IMR-90 (cell line): Measurements from ENCODE around the gene PLA2G2D. TPM values are rescaled to one million over a fixed set of nuclear protein-coding genes. Genes with fewer than 3 reads are reported as not detected.

Experiments
- ATAC-seq: fragments of 200-7000 bp; cut with Tn5 transposase; 2 replicates; pipeline ENCODE4 v1.9.1; 2020; ENCODE audit warnings: low read depth, mild to moderate bottlenecking, moderate library complexity
- BruUV-seq: library from RNA; stranded (reverse); fragments of 400-500 nt; replicated peaks from 2 replicates; lab custom pipeline; 2021; lab: Mats Ljungman, UMichigan
- CTCF ChIA-PET: fragments of 300-600 bp; formaldehyde crosslinking; extraction: SDS; loops from one replicate; lab custom pipeline; 2021; ENCODE audit warnings: antibody characterized with exemption; lab: Yijun Ruan, JAX
- POLR2A ChIA-PET: fragments of 300-600 bp; sonication (Branson Sonifier 250); formaldehyde crosslinking; loops from one replicate; lab custom pipeline; 2022; ENCODE audit warnings: antibody characterized with exemption; ENCODE audit not compliant: unreplicated experiment; lab: Charles Lee
- DNase-seq: peaks from one replicate; pipeline ENCODE4 v3.0.0; 2013
- H2AFZ ChIP-seq: replicated peaks from 2 replicates; pipeline ENCODE3; 2013; ENCODE audit warnings: low read length, mild to moderate bottlenecking; ENCODE audit not compliant: poor library complexity
- H2AK5ac ChIP-seq: 2 replicates; pipeline ENCODE4 v1.6.1; 2013; ENCODE audit warnings: low read depth, low read length, inconsistent platforms
- H2AK9ac ChIP-seq: replicated peaks from 2 replicates; pipeline ENCODE3; 2013; ENCODE audit warnings: mild to moderate bottlenecking, low read depth, low read length, moderate library complexity; ENCODE audit not compliant: poor library complexity
- H2BK120ac ChIP-seq: 2 replicates; pipeline ENCODE4 v1.6.1; 2013; ENCODE audit warnings: low read depth, low read length, inconsistent platforms
- H2BK15ac ChIP-seq: 3 replicates; pipeline ENCODE4 v1.6.1; 2013; ENCODE audit warnings: low read depth, low read length, inconsistent platforms
- H2BK20ac ChIP-seq: 2 replicates; pipeline ENCODE4 v1.6.1; 2013; ENCODE audit warnings: low read depth, mild to moderate bottlenecking, inconsistent platforms, low read length, moderate library complexity
- H2BK5ac ChIP-seq: 2 replicates; pipeline ENCODE4 v1.6.1; 2013; ENCODE audit warnings: mild to moderate bottlenecking, low read depth, low read length, inconsistent platforms; ENCODE audit not compliant: poor library complexity, severe bottlenecking
- H3K14ac ChIP-seq: replicated peaks from 2 replicates; pipeline ENCODE4 v1.6.1; 2013; ENCODE audit warnings: low read depth, low read length, inconsistent platforms
- H3K18ac ChIP-seq: 2 replicates; pipeline ENCODE4 v1.6.1; 2013; ENCODE audit warnings: low read depth, low read length, control low read depth
- H3K23ac ChIP-seq: 2 replicates; pipeline ENCODE4 v1.6.1; 2013; ENCODE audit warnings: low read depth, low read length, inconsistent platforms
- H3K27ac ChIP-seq: 2 replicates; pipeline ENCODE4 v1.5.1; 2013; ENCODE audit warnings: mild to moderate bottlenecking, control low read depth, low read length; ENCODE audit not compliant: insufficient read depth
- H3K27me3 ChIP-seq: 2 replicates; pipeline ENCODE4 v1.6.1; 2013; ENCODE audit warnings: low read length; ENCODE audit not compliant: control insufficient read depth, insufficient read depth
- H3K36me3 ChIP-seq: 2 replicates; pipeline ENCODE4 v1.6.1; 2013; ENCODE audit warnings: low read length, mixed read lengths; ENCODE audit not compliant: control insufficient read depth, insufficient read depth
- H3K4ac ChIP-seq: 2 replicates; pipeline ENCODE4 v1.6.1; 2013; ENCODE audit warnings: low read depth, low read length, inconsistent platforms
- H3K4me1 ChIP-seq: 2 replicates; pipeline ENCODE4 v1.6.1; 2013; ENCODE audit warnings: low read length, mixed read lengths; ENCODE audit not compliant: control insufficient read depth, insufficient read depth
- H3K4me2 ChIP-seq: 2 replicates; pipeline ENCODE4 v1.6.1; 2013; ENCODE audit warnings: low read depth, mild to moderate bottlenecking, control low read depth, low read length, moderate library complexity
- H3K4me3 ChIP-seq: 2 replicates; pipeline ENCODE4 v1.5.1; 2013; ENCODE audit warnings: low read depth, mild to moderate bottlenecking, control low read depth, low read length, moderate library complexity; ENCODE audit not compliant: insufficient read depth
- H3K56ac ChIP-seq: 2 replicates; pipeline ENCODE4 v1.6.1; 2013; ENCODE audit warnings: low read length, inconsistent platforms; ENCODE audit not compliant: insufficient read depth; ENCODE audit errors: extremely low read depth
- H3K79me1 ChIP-seq, 2 experiments: 2 replicates each; pipeline ENCODE4 v1.6.1; 2013; ENCODE audit warnings: low read length in 2 of 2, inconsistent platforms in 1 of 2, low read depth in 1 of 2
- H3K9ac ChIP-seq: 2 replicates; pipeline ENCODE4 v1.6.1; 2013; ENCODE audit warnings: low read depth, low read length, control low read depth
- H3K9me1 ChIP-seq: 2 replicates; pipeline ENCODE4 v1.6.1; 2013; ENCODE audit warnings: low read length, inconsistent platforms; ENCODE audit not compliant: insufficient read depth
- H3K9me3 ChIP-seq: 2 replicates; pipeline ENCODE4 v1.6.1; 2013; ENCODE audit warnings: low read length; ENCODE audit not compliant: control insufficient read depth, insufficient read depth
- H4K20me1 ChIP-seq: 2 replicates; pipeline ENCODE4 v1.6.1; 2013; ENCODE audit warnings: low read length, inconsistent platforms; ENCODE audit not compliant: insufficient read depth
- H4K5ac ChIP-seq: 2 replicates; pipeline ENCODE4 v1.6.1; 2013; ENCODE audit warnings: mild to moderate bottlenecking, low read depth, low read length, control low read depth
- H4K8ac ChIP-seq, 2 experiments: 2 replicates each; pipeline ENCODE4 v1.6.1; 2013; ENCODE audit warnings: low read depth in 2 of 2, low read length in 2 of 2, control low read depth in 1 of 2, inconsistent platforms in 1 of 2
- H4K91ac ChIP-seq: 2 replicates; pipeline ENCODE4 v1.6.1; 2013; ENCODE audit warnings: low read depth, low read length, inconsistent platforms; ENCODE audit not compliant: insufficient read depth
- BHLHE40 ChIP-seq: fragments of 150-350 bp; IDR thresholded peaks from 2 replicates; pipeline ENCODE4 v1.6.1; 2016; ENCODE audit warnings: mild to moderate bottlenecking, low read depth, low read length
- CEBPB ChIP-seq: IDR thresholded peaks from 2 replicates; pipeline ENCODE4 v1.6.1; 2012; ENCODE audit warnings: low read depth, low read length, improper control_type of control experiment
- CHD1 ChIP-seq: IDR thresholded peaks from 2 replicates; pipeline ENCODE4 v1.6.1; 2012; ENCODE audit warnings: low read depth, low read length, improper control_type of control experiment
- ELK1 ChIP-seq: fragments of 150-350 bp; IDR thresholded peaks from 2 replicates; pipeline ENCODE4 v1.6.1; 2016; ENCODE audit warnings: low read depth, mild to moderate bottlenecking, low read length, moderate library complexity, borderline replicate concordance
- FOS ChIP-seq: fragments of 150-350 bp; IDR thresholded peaks from 2 replicates; pipeline ENCODE4 v1.6.1; 2016; ENCODE audit warnings: low read depth, low read length
- MAFK ChIP-seq: IDR thresholded peaks from 2 replicates; pipeline ENCODE4 v1.6.1; 2012; ENCODE audit warnings: low read depth, low read length, improper control_type of control experiment
- MAZ ChIP-seq: IDR thresholded peaks from 2 replicates; pipeline ENCODE4 v1.6.1; 2012; ENCODE audit warnings: low read depth, mild to moderate bottlenecking, low read length, improper control_type of control experiment, moderate library complexity, borderline replicate concordance
- MXI1 ChIP-seq: IDR thresholded peaks from 2 replicates; pipeline ENCODE4 v1.6.1; 2012; ENCODE audit warnings: low read depth, mild to moderate bottlenecking, low read length, moderate library complexity, borderline replicate concordance
- NFE2L2 ChIP-seq: fragments of 150-350 bp; IDR thresholded peaks from 2 replicates; pipeline ENCODE4 v1.6.1; 2016; ENCODE audit warnings: low read depth, mild to moderate bottlenecking, low read length
- POLR2A ChIP-seq: IDR thresholded peaks from 2 replicates; pipeline ENCODE4 v1.6.1; 2012; ENCODE audit warnings: mild to moderate bottlenecking, low read depth, low read length
- RAD21 ChIP-seq: IDR thresholded peaks from 2 replicates; pipeline ENCODE4 v1.6.1; 2012; ENCODE audit warnings: low read length, improper control_type of control experiment
- RCOR1 ChIP-seq: IDR thresholded peaks from 2 replicates; pipeline ENCODE4 v1.6.1; 2012; ENCODE audit warnings: mild to moderate bottlenecking, low read length, improper control_type of control experiment; ENCODE audit not compliant: insufficient replicate concordance
- SMC3 ChIP-seq: fragments of 150-350 bp; IDR thresholded peaks from 2 replicates; pipeline ENCODE4 v1.6.1; 2016; ENCODE audit warnings: low read depth, mild to moderate bottlenecking, antibody characterized with exemption, low read length, moderate library complexity
- WGBS, 2 experiments: methylation state at CpG; one replicate each; pipeline versions ENCODE4 v1.1.5 to v1.1.7; 2013; ENCODE audit warnings: missing lambda C conversion rate in 2 of 2; ENCODE audit not compliant: insufficient read length in 1 of 2; ENCODE audit errors: extremely low coverage in 2 of 2; 5-methylcytosine and 5-hydroxymethylcytosine counted together
- dilution Hi-C: fragments of 300-500 bp; cut with HindIII; formaldehyde crosslinking; loops from one replicate; pipeline ENCODE4 v1.14.3; 2018; ENCODE audit warnings: low sequenced_read_pairs; ENCODE audit not compliant: unreplicated experiment
- in situ Hi-C: fragments of 300-500 bp; cut with MboI; formaldehyde crosslinking; loops from 3 replicates; pipeline ENCODE4 v1.14.3; 2019; ENCODE audit warnings: low sequenced_read_pairs, inconsistent platforms, mixed read lengths
- intact Hi-C: fragments of 100-400 bp; cut with micrococcal nuclease; formaldehyde crosslinking; loops from 2 replicates; pipeline ENCODE4 v1.10.0; 2022
- polyA plus RNA-seq, 3 experiments: library from polyadenylated mRNA; depleted of rRNA; stranded (reverse); fragments of >200 nt; gene quantifications; 2 replicates each; pipeline ENCODE4 v1.2.3, GENCODE V29; 2012; ENCODE audit warnings: low replicate concordance in 1 of 3
- total RNA-seq: library from RNA; depleted of rRNA; stranded (reverse); fragments of >200 nt; gene quantifications from 2 replicates; pipeline ENCODE4 v1.2.3, GENCODE V29; 2012
- TF ChIP-seq, protein P1 (sequence below): fragments of 150-350 bp; IDR thresholded peaks from 2 replicates; pipeline ENCODE4 v1.6.1; 2017; ENCODE audit warnings: mild to moderate bottlenecking, antibody characterized with exemption, low read length, low read depth

PLA2G2D gene
- total and polyA plus RNA-seq, 2 of the 4 experiments (the other 2 are of a cell fraction): not detected

GRCh38 chr1:20154301-20154831, 35.0 kb upstream of the PLA2G2D start:
- Histone ChIP-seq H2AK9ac (no peak overlapping the region), H3K9me1 (no peaks in the 10 kb centered on the region), H3K4me3 (no peak overlapping the region), H3K79me1 (no peaks in the 10 kb centered on the region), H3K14ac (no peak overlapping the region), H3K4me2 (no peak overlapping the region), H3K27me3 (no peaks in the 10 kb centered on the region; the same call in 1 of the 2 replicates), H4K5ac (no peak overlapping the region), H2AFZ (no peak overlapping the region), H3K23ac (no peak overlapping the region), H3K27ac (no peak overlapping the region), H3K4me1 (peaks cover 3% of the 10 kb centered on the region; the same call in 1 of the 2 replicates), H3K18ac (no peak overlapping the region), H3K36me3 (no peaks in the 10 kb centered on the region), H3K9me3 (peaks cover 9% of the 10 kb centered on the region), H3K56ac (no peak overlapping the region), H2BK120ac (no peak overlapping the region), H2BK5ac (no peak overlapping the region), H2BK15ac (no peak overlapping the region), H2BK20ac (no peak overlapping the region), H3K4ac (no peak overlapping the region), H4K8ac (no peak overlapping the region), H4K20me1 (no peaks in the 10 kb centered on the region; the same call in 1 of the 2 replicates), H4K91ac (no peak overlapping the region), H2AK5ac (no peak overlapping the region), H3K9ac (no peak overlapping the region)
- ChIA-PET POLR2A (no interaction called here), CTCF (no interaction called here)
- in situ Hi-C loops: loop anchor here (5.0 kb wide), 1 partner anchor 237 kb away; no protein-coding TSS in a partner anchor
- WGBS, 2 experiments: 81% methylated on average over 6 of the region's 18 CpGs; no CpG with 5 or more reads in 1 of the 2 experiments
- TF ChIP-seq RCOR1 (no peak), BHLHE40 (no peak), RAD21 (no peak), SMC3 (no peak), MAFK (no peak), FOS (no peak), POLR2A (no peak), CHD1 (no peak), MAZ (no peak), ELK1 (no peak), MXI1 (no peak), NFE2L2 (no peak), CEBPB (no peak)
- TF ChIP-seq, protein P1, sequence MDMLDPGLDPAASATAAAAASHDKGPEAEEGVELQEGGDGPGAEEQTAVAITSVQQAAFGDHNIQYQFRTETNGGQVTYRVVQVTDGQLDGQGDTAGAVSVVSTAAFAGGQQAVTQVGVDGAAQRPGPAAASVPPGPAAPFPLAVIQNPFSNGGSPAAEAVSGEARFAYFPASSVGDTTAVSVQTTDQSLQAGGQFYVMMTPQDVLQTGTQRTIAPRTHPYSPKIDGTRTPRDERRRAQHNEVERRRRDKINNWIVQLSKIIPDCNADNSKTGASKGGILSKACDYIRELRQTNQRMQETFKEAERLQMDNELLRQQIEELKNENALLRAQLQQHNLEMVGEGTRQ: no peak
- DNase-seq: no peak
- intact Hi-C loops: loop anchor here (5.0 kb wide), 2 partner anchors 437 to 492 kb away; partner anchors contain the start of gene HTR6
- BruUV-seq: no TSS peak
- ATAC-seq: no peak
- dilution Hi-C loops: no loop called here
